Upper lobe of left lung (tissue), 6 donors: ENCODE measurements around the gene SOST. TPM values are rescaled to one million over a fixed set of nuclear protein-coding genes. Genes with fewer than 3 reads are reported as not detected.

Experiments
- ATAC-seq, 2 donors: fragments of 200-7000 bp; cut with Tn5 transposase; one replicate each; pipeline ENCODE4 v1.9.1; 2022; ENCODE audit warnings: mild to moderate bottlenecking in 2 of 2, moderate library complexity in 2 of 2; ENCODE audit not compliant: low FRiP score in 2 of 2
- DNase-seq, 2 donors: peaks; one replicate each; pipeline ENCODE4 v3.0.0-alpha.2; 2019 to 2020
- H3K27ac ChIP-seq, 4 donors: fragments of 200-600 bp; sonication (generic); one replicate each; pipeline ENCODE4 v1.5.1; 2016 to 2019
- H3K27me3 ChIP-seq, 4 donors: fragments of 200-600 bp; sonication (generic); one replicate each; pipeline ENCODE4 v1.5.1; 2017 to 2019
- H3K36me3 ChIP-seq, 4 donors: fragments of 200-600 bp; sonication (generic); one replicate each; pipeline ENCODE4 v1.5.1; 2016 to 2019
- H3K4me1 ChIP-seq, 4 donors: fragments of 200-600 bp; sonication (generic); one replicate each; pipeline ENCODE4 v1.5.1; 2018 to 2019
- H3K4me3 ChIP-seq, 4 donors: fragments of 200-600 bp; sonication (generic); one replicate each; pipeline ENCODE4 v1.5.1; 2017 to 2019; ENCODE audit warnings: mild to moderate bottlenecking in 2 of 4, moderate library complexity in 1 of 4
- H3K9me3 ChIP-seq, 4 donors: fragments of 200-600 bp; sonication (generic); one replicate each; pipeline ENCODE4 v1.5.1; 2018 to 2019
- CTCF ChIP-seq, 6 experiments: fragments of 450-650 bp in 4 of 6; fragments of 200-600 bp in 2 of 6; sonication (generic) in 2 of 6; IDR thresholded peaks; one replicate each; pipeline ENCODE4 v1.5.1; 2016 to 2019; ENCODE audit warnings: antibody characterized with exemption in 6 of 6
- EP300 ChIP-seq, 4 donors: sonication (generic); formaldehyde crosslinking; IDR thresholded peaks; one replicate each; pipeline ENCODE4 v1.5.1; 2017; ENCODE audit warnings: antibody characterized with exemption in 4 of 4, control low read depth in 2 of 4
- POLR2A ChIP-seq, 4 donors: fragments of 450-650 bp; IDR thresholded peaks; one replicate each; pipeline ENCODE4 v1.5.1; 2016 to 2017; ENCODE audit warnings: antibody characterized with exemption in 4 of 4, mild to moderate bottlenecking in 2 of 4
- POLR2AphosphoS5 ChIP-seq, 2 donors: sonication (generic); formaldehyde crosslinking; IDR thresholded peaks; one replicate each; pipeline ENCODE4 v1.5.1; 2017; ENCODE audit warnings: antibody characterized with exemption in 2 of 2
- WGBS, 2 donors: methylation state at CpG; one replicate each; pipeline ENCODE4 v1.1.5; 2017 to 2018; 5-methylcytosine and 5-hydroxymethylcytosine counted together
- total RNA-seq, 6 donors: library from RNA; depleted of rRNA in 4 of 6; stranded (reverse); fragments of >200 nt in 4 of 6; gene quantifications; one replicate each; pipeline versions ENCODE4 v1.1.0 to v1.2.1, GENCODE V29; 2016 to 2021
- donor health status: DM: no; HTN: no; CAD: no; lungs with moderate emphysema.
- donor health status: DM: no; HTN: yes; CAD: no; lungs with severe emphysema.

Gene SOST
- total RNA-seq, 6 donors from 2014 or later = not detected

- H3K4me1 ChIP-seq = peaks cover 0 to 2% (median 0%) of the 10 kb centered on the region in 4 donors
- ATAC-seq (no peak), DNase-seq (no peak)
- H3K4me3 ChIP-seq = no peak overlapping the region
- H3K36me3 ChIP-seq = no peaks in the 10 kb centered on the region
- no peak overlapping the region for H3K27ac ChIP-seq
- H3K27me3 ChIP-seq = no peaks in the 10 kb centered on the region
- no peak for TF ChIP-seq POLR2A (IDR thresholded peaks at IDR 0.05)
- TF ChIP-seq EP300 (IDR thresholded peaks at IDR 0.05) = no peak
- TF ChIP-seq CTCF (IDR thresholded peaks at IDR 0.05) = no peak
- TF ChIP-seq POLR2AphosphoS5 (IDR thresholded peaks at IDR 0.05) = no peak
- H3K9me3 ChIP-seq = no peaks in the 10 kb centered on the region
- WGBS, 2 donors = 94 to 97% methylated on average over 1 of the region's 1 CpG
These were observed 30.9 kb upstream of the SOST start for GRCh38 chr17:43789482-43789881.

GRCh38 chr17:43788540-43788939, 29.9 kb upstream of the SOST start:
- H3K4me3 ChIP-seq = no peak overlapping the region
- H3K27ac ChIP-seq = no peak overlapping the region
- WGBS, 2 donors = 81 to 83% methylated on average over 5 of the region's 5 CpGs
- H3K9me3 ChIP-seq = no peaks in the 10 kb centered on the region
- TF ChIP-seq POLR2AphosphoS5 (IDR thresholded peaks at IDR 0.05) (no peak), CTCF (IDR thresholded peaks at IDR 0.05) (no peak)
- H3K36me3 ChIP-seq = no peaks in the 10 kb centered on the region
- no peak for DNase-seq
- no peak for ATAC-seq
- H3K4me1 ChIP-seq = peaks cover 0 to 2% (median 0%) of the 10 kb centered on the region in 4 donors
- H3K27me3 ChIP-seq = no peaks in the 10 kb centered on the region

- no peak for ATAC-seq
- Histone ChIP-seq H3K27ac (no peak overlapping the region), H3K9me3 (no peaks in the 10 kb centered on the region), H3K4me1 (peaks cover 0 to 2% (median 0%) of the 10 kb centered on the region in 4 donors), H3K4me3 (no peak overlapping the region), H3K36me3 (no peaks in the 10 kb centered on the region), H3K27me3 (no peaks in the 10 kb centered on the region)
- TF ChIP-seq POLR2A (IDR thresholded peaks at IDR 0.05) (no peak), CTCF (IDR thresholded peaks at IDR 0.05) (no peak), POLR2AphosphoS5 (IDR thresholded peaks at IDR 0.05) (no peak), EP300 (IDR thresholded peaks at IDR 0.05) (no peak)
- 75 to 76% methylated on average over 2 of the region's 2 CpGs for WGBS, 2 donors
- no peak for DNase-seq
These were observed 29.1 kb upstream of the SOST start for GRCh38 chr17:43787728-43788127.

GRCh38 chr17:43784628-43785101, 26.1 kb upstream of the SOST start:
- no peaks in the 10 kb centered on the region for H3K36me3 ChIP-seq
- H3K27me3 ChIP-seq = no peaks in the 10 kb centered on the region
- H3K9me3 ChIP-seq = no peaks in the 10 kb centered on the region
- H3K27ac ChIP-seq = no peak overlapping the region
- 71 to 84% methylated on average over 5 of the region's 5 CpGs for WGBS, 2 donors
- ATAC-seq (peak in 1 of 2 donors; percentile 51), DNase-seq (no peak)
- no peak overlapping the region for H3K4me3 ChIP-seq
- peaks cover 3 to 9% (median 5%) of the 10 kb centered on the region in 4 donors for H3K4me1 ChIP-seq
- TF ChIP-seq EP300 (IDR thresholded peaks at IDR 0.05) = no peak

GRCh38 chr17:43784068-43784467, 25.5 kb upstream of the SOST start:
- no peaks in the 10 kb centered on the region for H3K36me3 ChIP-seq
- TF ChIP-seq POLR2AphosphoS5 (IDR thresholded peaks at IDR 0.05) = no peak
- no peak for TF ChIP-seq EP300 (IDR thresholded peaks at IDR 0.05)
- TF ChIP-seq POLR2A (IDR thresholded peaks at IDR 0.05) = no peak
- no peak for TF ChIP-seq CTCF (IDR thresholded peaks at IDR 0.05)
- no peak overlapping the region for H3K4me3 ChIP-seq
- H3K27me3 ChIP-seq = no peaks in the 10 kb centered on the region
- peaks cover 9 to 15% (median 11%) of the 10 kb centered on the region in 4 donors for H3K4me1 ChIP-seq
- peak in 1 of 2 donors; percentile 40 for ATAC-seq
- no peaks in the 10 kb centered on the region for H3K9me3 ChIP-seq
- WGBS, 2 donors = 69 to 74% methylated on average over 2 of the region's 2 CpGs
- DNase-seq = no peak
- no peak overlapping the region for H3K27ac ChIP-seq
